OCI-LY7 (cell line): ENCODE measurements around the gene NHLRC1.

Source experiments
- EZH2phosphoT487 ChIP-seq: fragments of 200-600 bp; sonication (generic); IDR thresholded peaks from 2 replicates; pipeline ENCODE4 v1.6.1; 2018; ENCODE audit warnings: low read depth, borderline replicate concordance, mild to moderate bottlenecking, mixed run types, antibody characterized with exemption, low read length, moderate library complexity, mixed read lengths
- TF ChIP-seq, protein P1 (sequence below): fragments of 200-600 bp; sonication (generic); conservative IDR thresholded peaks from 2 replicates; pipeline ENCODE4 v1.5.1; 2014; ENCODE audit warnings: mild to moderate bottlenecking, antibody characterized with exemption, low read length, moderate library complexity, mixed read lengths

DNA sequence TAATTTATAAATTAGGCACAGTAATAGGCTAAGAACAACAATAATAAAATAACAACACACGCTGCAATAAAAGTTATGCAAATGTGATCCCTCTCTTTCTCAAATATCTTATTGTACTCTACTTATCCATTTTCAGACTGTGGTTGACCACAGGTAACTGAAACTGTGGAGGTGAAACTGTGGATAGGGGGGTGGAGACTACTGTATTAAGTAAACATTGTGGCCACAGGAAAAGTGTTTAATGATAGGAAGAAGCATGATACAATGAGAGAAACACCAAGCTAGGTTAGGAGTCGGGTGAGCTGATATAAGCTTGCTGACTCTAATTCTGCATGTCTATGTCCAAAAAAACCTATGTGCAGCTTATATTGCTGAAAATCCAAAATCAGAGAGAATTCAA, 23.0 kb downstream of the NHLRC1 start:
- TF ChIP-seq, protein P1, sequence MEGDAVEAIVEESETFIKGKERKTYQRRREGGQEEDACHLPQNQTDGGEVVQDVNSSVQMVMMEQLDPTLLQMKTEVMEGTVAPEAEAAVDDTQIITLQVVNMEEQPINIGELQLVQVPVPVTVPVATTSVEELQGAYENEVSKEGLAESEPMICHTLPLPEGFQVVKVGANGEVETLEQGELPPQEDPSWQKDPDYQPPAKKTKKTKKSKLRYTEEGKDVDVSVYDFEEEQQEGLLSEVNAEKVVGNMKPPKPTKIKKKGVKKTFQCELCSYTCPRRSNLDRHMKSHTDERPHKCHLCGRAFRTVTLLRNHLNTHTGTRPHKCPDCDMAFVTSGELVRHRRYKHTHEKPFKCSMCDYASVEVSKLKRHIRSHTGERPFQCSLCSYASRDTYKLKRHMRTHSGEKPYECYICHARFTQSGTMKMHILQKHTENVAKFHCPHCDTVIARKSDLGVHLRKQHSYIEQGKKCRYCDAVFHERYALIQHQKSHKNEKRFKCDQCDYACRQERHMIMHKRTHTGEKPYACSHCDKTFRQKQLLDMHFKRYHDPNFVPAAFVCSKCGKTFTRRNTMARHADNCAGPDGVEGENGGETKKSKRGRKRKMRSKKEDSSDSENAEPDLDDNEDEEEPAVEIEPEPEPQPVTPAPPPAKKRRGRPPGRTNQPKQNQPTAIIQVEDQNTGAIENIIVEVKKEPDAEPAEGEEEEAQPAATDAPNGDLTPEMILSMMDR, result no peak
- no peak for TF ChIP-seq EZH2phosphoT487
